Esophagus (tissue), 2 donors: Measurements from ENCODE around the gene ABHD5. TPM values are rescaled to one million over a fixed set of nuclear protein-coding genes. Genes with fewer than 3 reads are reported as not detected.
"Not testable (repeated sequence)": the region's sequence is repeated elsewhere in the genome, so short reads cannot be mapped to it uniquely, and the experiment has no call there.

Experiments
- H3K27ac ChIP-seq, 2 donors: one replicate each; pipeline ENCODE4 v1.5.1; 2013; ENCODE audit warnings: low read depth in 2 of 2, mild to moderate bottlenecking in 2 of 2, inconsistent platforms in 1 of 2, low read length in 1 of 2, moderate library complexity in 1 of 2
- H3K27me3 ChIP-seq, 2 donors: one replicate each; pipeline ENCODE4 v1.6.1; 2013; ENCODE audit warnings: low read length in 2 of 2, control low read depth in 1 of 2, mild to moderate bottlenecking in 1 of 2; ENCODE audit not compliant: insufficient read depth in 2 of 2, control insufficient read depth in 1 of 2
- H3K36me3 ChIP-seq, 2 donors: one replicate each; pipeline ENCODE4 v1.6.1; 2013; ENCODE audit warnings: low read length in 1 of 2; ENCODE audit not compliant: control insufficient read depth in 2 of 2, insufficient read depth in 2 of 2
- H3K4me1 ChIP-seq, 2 donors: one replicate each; pipeline ENCODE4 v1.6.1; 2013; ENCODE audit warnings: low read length in 1 of 2; ENCODE audit not compliant: control insufficient read depth in 2 of 2, insufficient read depth in 2 of 2
- H3K4me3 ChIP-seq, 2 donors: one replicate each; pipeline ENCODE4 v1.5.1; 2013; ENCODE audit warnings: low read length in 2 of 2, mild to moderate bottlenecking in 2 of 2, low read depth in 1 of 2, moderate library complexity in 1 of 2
- H3K9me3 ChIP-seq, 2 donors: one replicate each; pipeline ENCODE4 v1.6.1; 2013; ENCODE audit warnings: mild to moderate bottlenecking in 2 of 2, low read depth in 1 of 2, low read length in 1 of 2, moderate library complexity in 1 of 2; ENCODE audit not compliant: control insufficient read depth in 2 of 2, insufficient read depth in 1 of 2
- WGBS, 2 donors: extraction: QIAGEN DNeasy Blood & Tissue Kit; methylation state at CpG; one replicate each; pipeline ENCODE4 v1.1.7; 2013; 5-methylcytosine and 5-hydroxymethylcytosine counted together
- polyA plus RNA-seq, 2 donors: library from polyadenylated mRNA; stranded (reverse); fragments of 200-250 nt; gene quantifications; one replicate each; pipeline ENCODE4 v1.2.3, GENCODE V29; 2013
- donor health status: healthy with polysubstance abuse.
- donor health status: Bipolar disorder and iron deficiency.

The ABHD5 gene
- polyA plus RNA-seq, 2 donors: 32.1 to 40.0 TPM

DNA sequence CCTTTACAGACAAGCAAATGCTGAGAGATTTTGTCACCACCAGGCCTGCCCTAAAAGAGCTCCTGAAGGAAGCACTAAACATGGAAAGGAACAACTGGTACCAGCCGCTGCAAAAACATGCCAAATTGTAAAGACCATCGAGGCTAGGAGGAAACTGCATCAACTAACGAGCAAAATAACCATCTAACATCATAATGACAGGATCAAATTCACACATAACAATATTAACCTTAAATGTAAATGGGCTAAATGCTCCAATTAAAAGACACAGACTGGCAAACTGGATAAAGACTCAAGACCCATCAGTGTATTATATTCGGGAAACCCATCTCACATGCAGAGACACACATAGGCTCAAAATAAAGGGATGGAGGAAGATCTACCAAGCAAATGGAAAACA lies 9.9 kb upstream of the ABHD5 start:
- not testable (repeated sequence) for H3K27ac ChIP-seq, H3K4me1 ChIP-seq, H3K9me3 ChIP-seq, H3K36me3 ChIP-seq, H3K27me3 ChIP-seq, H3K4me3 ChIP-seq
- 91 to 93% methylated on average over 4 of the region's 4 CpGs for WGBS, 2 donors

DNA sequence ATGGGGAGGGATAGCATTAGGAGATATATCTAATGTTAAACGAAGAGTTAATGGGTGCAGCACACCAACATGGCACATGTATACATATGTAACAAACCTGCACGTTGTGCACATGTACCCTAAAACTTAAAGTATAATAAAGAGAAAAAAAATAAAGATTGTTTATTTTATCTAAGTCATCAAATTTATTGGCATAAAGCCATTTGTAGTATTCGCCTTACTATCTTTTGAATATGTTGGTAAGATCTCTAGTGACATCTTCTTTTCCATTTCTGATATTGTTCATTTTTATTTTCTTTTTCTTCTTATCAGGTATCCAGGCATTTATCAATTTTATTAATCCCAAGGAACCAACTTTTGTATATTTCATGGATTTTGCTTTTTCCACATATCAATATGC lies 5.8 kb upstream of the ABHD5 start:
- H3K4me3 ChIP-seq: no peak overlapping the region
- no peak overlapping the region for H3K27ac ChIP-seq
- no peaks in the 10 kb centered on the region for H3K4me1 ChIP-seq
- 93 to 94% methylated on average over 3 of the region's 3 CpGs for WGBS, 2 donors
- H3K36me3 ChIP-seq: no peaks in the 10 kb centered on the region
- no peaks in the 10 kb centered on the region for H3K27me3 ChIP-seq
- H3K9me3 ChIP-seq: no peaks in the 10 kb centered on the region

- H3K4me3 ChIP-seq: no peak overlapping the region
- 87 to 88% methylated on average over 4 of the region's 4 CpGs for WGBS, 2 donors
Measured at GRCh38 chr3:43685921-43686320, 4.8 kb upstream of the ABHD5 start.

GRCh38 chr3:43686333-43686699 lies 4.4 kb upstream of the ABHD5 start:
- Histone ChIP-seq H3K9me3 (no peaks in the 10 kb centered on the region), H3K4me1 (no peaks in the 10 kb centered on the region)
- WGBS, 2 donors: 90 to 92% methylated on average over 4 of the region's 4 CpGs

More at GRCh38 chr3:43685921-43686320, 4.8 kb upstream of the ABHD5 start:
- Histone ChIP-seq H3K4me1 (no peaks in the 10 kb centered on the region), H3K36me3 (no peaks in the 10 kb centered on the region), H3K27me3 (no peaks in the 10 kb centered on the region), H3K27ac (no peak overlapping the region), H3K9me3 (no peaks in the 10 kb centered on the region)

GRCh38 chr3:43686700-43687498 lies 3.8 kb upstream of the ABHD5 start:
- no peaks in the 10 kb centered on the region for H3K4me1 ChIP-seq
- no peaks in the 10 kb centered on the region for H3K27me3 ChIP-seq
- H3K4me3 ChIP-seq: no peak overlapping the region
- no peak overlapping the region for H3K27ac ChIP-seq
- WGBS, 2 donors: 93 to 98% methylated on average over 2 of the region's 2 CpGs
- H3K36me3 ChIP-seq: no peaks in the 10 kb centered on the region
- no peaks in the 10 kb centered on the region for H3K9me3 ChIP-seq

More at GRCh38 chr3:43686333-43686699, 4.4 kb upstream of the ABHD5 start:
- no peaks in the 10 kb centered on the region for H3K36me3 ChIP-seq
- no peak overlapping the region for H3K4me3 ChIP-seq
- no peaks in the 10 kb centered on the region for H3K27me3 ChIP-seq
- no peak overlapping the region for H3K27ac ChIP-seq

DNA sequence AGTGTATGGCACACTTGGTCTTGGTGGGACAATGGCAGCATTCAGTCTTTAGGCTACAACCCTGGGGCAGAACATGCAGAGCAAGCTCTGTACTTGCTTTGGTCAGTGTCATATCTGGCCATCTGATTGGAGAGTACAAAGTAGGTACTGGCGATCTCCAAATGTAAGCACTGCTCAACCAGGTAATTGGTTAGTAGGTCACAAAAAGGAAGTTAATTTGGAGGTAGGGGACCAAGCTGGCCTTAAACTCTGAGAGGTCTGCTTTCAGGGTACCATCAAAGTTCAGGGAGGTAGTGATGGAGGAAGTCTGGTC lies 3.3 kb upstream of the ABHD5 start:
- H3K36me3 ChIP-seq: no peaks in the 10 kb centered on the region
- WGBS, 2 donors: 93 to 96% methylated on average over 1 of the region's 1 CpG

GRCh38 chr3:43688245-43688650 lies 2.5 kb upstream of the ABHD5 start:
- no peaks in the 10 kb centered on the region for H3K27me3 ChIP-seq
- no peaks in the 10 kb centered on the region for H3K4me1 ChIP-seq
- no peak overlapping the region for H3K4me3 ChIP-seq
- H3K36me3 ChIP-seq: no peaks in the 10 kb centered on the region
- no peaks in the 10 kb centered on the region for H3K9me3 ChIP-seq
- H3K27ac ChIP-seq: no peak overlapping the region
- WGBS, 2 donors: 88 to 90% methylated on average over 4 of the region's 4 CpGs

More for the DNA sequence above, 3.3 kb upstream of the ABHD5 start:
- H3K4me3 ChIP-seq: no peak overlapping the region
- H3K27me3 ChIP-seq: no peaks in the 10 kb centered on the region
- H3K4me1 ChIP-seq: no peaks in the 10 kb centered on the region
- no peak overlapping the region for H3K27ac ChIP-seq
- H3K9me3 ChIP-seq: no peaks in the 10 kb centered on the region

DNA sequence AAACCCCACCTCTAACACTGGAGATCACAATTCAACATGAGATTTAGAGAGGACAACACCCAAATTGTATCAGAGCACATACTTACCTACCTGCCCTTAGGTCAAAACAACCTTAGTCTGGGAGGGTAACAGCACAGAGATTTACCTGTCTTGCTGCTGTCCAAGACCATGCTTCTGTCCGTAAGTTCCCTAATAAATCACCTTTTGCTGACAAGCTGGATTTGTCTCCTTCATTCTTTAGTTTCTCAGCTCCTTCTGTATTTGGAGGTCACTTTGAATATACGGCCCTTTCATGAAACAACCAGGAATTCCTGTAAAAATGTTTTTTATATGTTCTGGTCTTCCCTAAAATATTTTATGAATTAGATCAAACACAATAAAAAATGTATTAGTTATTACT lies 1.6 kb upstream of the ABHD5 start:
- Histone ChIP-seq H3K4me1 (no peaks in the 10 kb centered on the region), H3K9me3 (no peaks in the 10 kb centered on the region), H3K36me3 (no peaks in the 10 kb centered on the region), H3K27ac (no peak overlapping the region), H3K27me3 (no peaks in the 10 kb centered on the region), H3K4me3 (no peak overlapping the region)
- 76 to 87% methylated on average over 2 of the region's 2 CpGs for WGBS, 2 donors

GRCh38 chr3:43689766-43690399 lies 855 bp upstream of the ABHD5 start:
- peaks cover 0 to 2% of the 10 kb centered on the region in 2 donors for H3K4me1 ChIP-seq
- H3K36me3 ChIP-seq: no peaks in the 10 kb centered on the region
- WGBS, 2 donors: 11 to 16% methylated on average over 25 to 26 of the region's 26 CpGs
- no peaks in the 10 kb centered on the region for H3K27me3 ChIP-seq
- peak overlapping the region; percentile 88 to 95 for H3K27ac ChIP-seq
- H3K4me3 ChIP-seq: peak overlapping the region; percentile 62 to 81
- H3K9me3 ChIP-seq: no peaks in the 10 kb centered on the region
